WTC11 (cell line): ENCODE measurements around the gene EIF4G1. TPM values are rescaled to one million over a fixed set of nuclear protein-coding genes. Genes with fewer than 3 reads are reported as not detected.

Experiments used
- ATAC-seq: fragments of 200-7000 bp; cut with Tn5 transposase; 2 replicates; pipeline ENCODE4 v1.10.0; 2021; ENCODE audit warnings: mild to moderate bottlenecking, moderate library complexity
- CTCF ChIA-PET: fragments of 300-600 bp; sonication (Branson Sonifier 250); formaldehyde crosslinking; loops from one replicate; lab custom pipeline; 2021; ENCODE audit warnings: antibody characterized with exemption; lab: Charles Lee
- POLR2A ChIA-PET: fragments of 350-600 bp; sonication (Branson Sonifier 250); formaldehyde crosslinking; loops from one replicate; lab custom pipeline; 2021; ENCODE audit warnings: antibody characterized with exemption; lab: Charles Lee
- DNase-seq: peaks from one replicate; pipeline ENCODE4 v3.0.0; 2021; ENCODE audit warnings: low spot score
- H3K27ac Mint-ChIP-seq: 2 replicates; pipeline ENCODE4 v1.8.0; 2021; ENCODE audit warnings: mixed read lengths
- H3K27me3 Mint-ChIP-seq: 2 replicates; pipeline ENCODE4 v1.8.0; 2021; ENCODE audit warnings: low read depth, mild to moderate bottlenecking, moderate library complexity, mixed read lengths
- H3K36me3 Mint-ChIP-seq: 2 replicates; pipeline ENCODE4 v1.8.0; 2021; ENCODE audit warnings: mixed read lengths
- H3K4me1 Mint-ChIP-seq: 2 replicates; pipeline ENCODE4 v1.8.0; 2022; ENCODE audit warnings: mixed read lengths
- H3K4me3 Mint-ChIP-seq: 2 replicates; pipeline ENCODE4 v1.8.0; 2021; ENCODE audit warnings: mild to moderate bottlenecking, moderate library complexity, mixed read lengths
- H3K9me3 Mint-ChIP-seq: 2 replicates; pipeline ENCODE4 v1.8.0; 2021; ENCODE audit warnings: mixed read lengths
- CREM ChIP-seq: sonication (generic); formaldehyde crosslinking; IDR thresholded peaks from 2 replicates; pipeline ENCODE4 v1.8.1; 2022; ENCODE audit warnings: mild to moderate bottlenecking, missing genetic modification reagents, moderate library complexity
- ESRRA ChIP-seq: sonication (generic); formaldehyde crosslinking; IDR thresholded peaks from 2 replicates; pipeline ENCODE4 v1.8.1; 2022; ENCODE audit warnings: mild to moderate bottlenecking, missing genetic modification reagents, borderline replicate concordance
- HMGXB4 ChIP-seq: sonication (generic); formaldehyde crosslinking; IDR thresholded peaks from 2 replicates; pipeline ENCODE4 v1.8.1; 2023; ENCODE audit warnings: mild to moderate bottlenecking, moderate library complexity, missing genetic modification reagents
- KAT7 ChIP-seq: sonication (generic); formaldehyde crosslinking; IDR thresholded peaks from 2 replicates; pipeline ENCODE4 v1.8.1; 2023; ENCODE audit warnings: missing genetic modification reagents, mild to moderate bottlenecking, borderline replicate concordance
- MAX ChIP-seq: sonication (generic); formaldehyde crosslinking; IDR thresholded peaks from 2 replicates; pipeline ENCODE4 v1.8.0; 2022; ENCODE audit warnings: mild to moderate bottlenecking, missing genetic modification reagents
- NR1H2 ChIP-seq: sonication (generic); formaldehyde crosslinking; IDR thresholded peaks from 2 replicates; pipeline ENCODE4 v1.9.0; 2021; ENCODE audit warnings: mild to moderate bottlenecking, moderate library complexity, missing genetic modification reagents
- NR2C2 ChIP-seq: sonication (generic); formaldehyde crosslinking; IDR thresholded peaks from 2 replicates; pipeline ENCODE4 v1.8.0; 2022; ENCODE audit warnings: mild to moderate bottlenecking, missing genetic modification reagents
- PRRX2 ChIP-seq: fragments of 250-450 bp; sonication (Bioruptor Pico); IDR thresholded peaks from 2 replicates; pipeline ENCODE4 v1.8.0; 2021; ENCODE audit warnings: mild to moderate bottlenecking
- SP1 ChIP-seq: sonication (generic); formaldehyde crosslinking; conservative IDR thresholded peaks from 2 replicates; pipeline ENCODE4 v1.8.1; 2022; ENCODE audit warnings: missing genetic modification reagents
- STAT6 ChIP-seq: sonication (generic); formaldehyde crosslinking; conservative IDR thresholded peaks from 2 replicates; pipeline ENCODE4 v1.8.1; 2023; ENCODE audit warnings: mild to moderate bottlenecking, low read depth, missing genetic modification reagents, moderate library complexity
- total RNA-seq: library from RNA; stranded (reverse); gene quantifications from 3 replicates; pipeline ENCODE4 v1.2.3, GENCODE V29; 2021
- TF ChIP-seq, protein P1 (sequence below): sonication (generic); formaldehyde crosslinking; IDR thresholded peaks from 2 replicates; pipeline ENCODE4 v1.8.0; 2022; ENCODE audit warnings: mild to moderate bottlenecking, missing genetic modification reagents
- TF ChIP-seq, protein P2 (sequence below): sonication (generic); formaldehyde crosslinking; IDR thresholded peaks from 2 replicates; pipeline ENCODE4 v1.8.0; 2022; ENCODE audit warnings: missing genetic modification reagents
- TF ChIP-seq, protein P3 (sequence below): sonication (generic); formaldehyde crosslinking; IDR thresholded peaks from 2 replicates; pipeline ENCODE4 v1.8.0; 2023; ENCODE audit warnings: mild to moderate bottlenecking, missing genetic modification reagents

Gene EIF4G1
- total RNA-seq, 1 experiment from 2014 or later, result 557 TPM

GRCh38 chr3:184361532-184361931 lies 47.1 kb downstream of the EIF4G1 start, which contains the start of the genes CLCN2 and POLR2H:
Gene CLCN2 (minus strand): TSS chr3:184361605. CDS start chr3:184361479, 126 bp downstream.
Gene POLR2H (plus strand): TSS chr3:184361710. CDS start chr3:184363493, 1,783 bp downstream.
- H3K36me3 Mint-ChIP-seq, result peaks cover 28% of the 10 kb centered on the region
- TF ChIP-seq NR1H2 (no peak), MAX (peak; percentile 48; the same call in 1 of the 2 replicates), CREM (CRISPR knock-in tag) (peak; percentile 28; the same call in 1 of the 2 replicates), STAT6 (CRISPR knock-in tag) (no peak), ESRRA (CRISPR knock-in tag) (0 out of 2 replicates have a peak, but pooled peaks have one; percentile 30), KAT7 (CRISPR knock-in tag) (peak; percentile 51; the same call in 1 of the 2 replicates), HMGXB4 (CRISPR knock-in tag) (peak; percentile 5; the same call in 1 of the 2 replicates), SP1 (CRISPR knock-in tag) (peak; percentile 77)
- TF ChIP-seq, protein P1, sequence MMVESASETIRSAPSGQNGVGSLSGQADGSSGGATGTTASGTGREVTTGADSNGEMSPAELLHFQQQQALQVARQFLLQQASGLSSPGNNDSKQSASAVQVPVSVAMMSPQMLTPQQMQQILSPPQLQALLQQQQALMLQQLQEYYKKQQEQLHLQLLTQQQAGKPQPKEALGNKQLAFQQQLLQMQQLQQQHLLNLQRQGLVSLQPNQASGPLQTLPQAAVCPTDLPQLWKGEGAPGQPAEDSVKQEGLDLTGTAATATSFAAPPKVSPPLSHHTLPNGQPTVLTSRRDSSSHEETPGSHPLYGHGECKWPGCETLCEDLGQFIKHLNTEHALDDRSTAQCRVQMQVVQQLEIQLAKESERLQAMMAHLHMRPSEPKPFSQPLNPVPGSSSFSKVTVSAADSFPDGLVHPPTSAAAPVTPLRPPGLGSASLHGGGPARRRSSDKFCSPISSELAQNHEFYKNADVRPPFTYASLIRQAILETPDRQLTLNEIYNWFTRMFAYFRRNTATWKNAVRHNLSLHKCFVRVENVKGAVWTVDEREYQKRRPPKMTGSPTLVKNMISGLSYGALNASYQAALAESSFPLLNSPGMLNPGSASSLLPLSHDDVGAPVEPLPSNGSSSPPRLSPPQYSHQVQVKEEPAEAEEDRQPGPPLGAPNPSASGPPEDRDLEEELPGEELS (CRISPR knock-in tag), result peak; percentile 38
- TF ChIP-seq, all 79 proteins: peak for 7
- Mint-ChIP-seq H3K27ac (peak within 1 kb of the TSS; percentile 97), H3K27me3 (peaks cover 6% of the 10 kb centered on the region; the same call in 1 of the 2 replicates), H3K9me3 (no peaks in the 10 kb centered on the region), H3K4me3 (peak within 1 kb of the TSS; percentile 98), H3K4me1 (peaks cover 24% of the 10 kb centered on the region)
- peak; percentile 70 for DNase-seq
- POLR2A ChIA-PET, result interaction anchor here (0.8 to 2.8 kb wide), 6 partner anchors 9 to 164 kb away, joined by 3 to 13 read pairs (median 8); no protein-coding TSS in a partner anchor
- peak; percentile 47 for ATAC-seq
- CTCF ChIA-PET, result interaction anchor here (0.7 to 4.8 kb wide), 6 partner anchors 11 to 200 kb away, joined by 3 to 41 read pairs (median 10); partner anchors contain the start of gene EPHB3

- Mint-ChIP-seq H3K27me3 (peaks cover 6% of the 10 kb centered on the region; the same call in 1 of the 2 replicates), H3K4me3 (peak overlapping the region; percentile 98), H3K4me1 (peaks cover 24% of the 10 kb centered on the region), H3K27ac (peak overlapping the region; percentile 97), H3K9me3 (no peaks in the 10 kb centered on the region), H3K36me3 (peaks cover 30% of the 10 kb centered on the region)
- peak; percentile 47 for DNase-seq
- ChIA-PET CTCF (interaction anchor here (0.7 to 4.8 kb wide), 10 partner anchors 10 to 199 kb away, joined by 3 to 41 read pairs (median 7); partner anchors contain the start of gene EPHB3), POLR2A (interaction anchor here (0.6 to 2.8 kb wide), 8 partner anchors 10 to 185 kb away, joined by 3 to 13 read pairs (median 5); no protein-coding TSS in a partner anchor)
- peak; percentile 11 for ATAC-seq
- TF ChIP-seq, protein P2, sequence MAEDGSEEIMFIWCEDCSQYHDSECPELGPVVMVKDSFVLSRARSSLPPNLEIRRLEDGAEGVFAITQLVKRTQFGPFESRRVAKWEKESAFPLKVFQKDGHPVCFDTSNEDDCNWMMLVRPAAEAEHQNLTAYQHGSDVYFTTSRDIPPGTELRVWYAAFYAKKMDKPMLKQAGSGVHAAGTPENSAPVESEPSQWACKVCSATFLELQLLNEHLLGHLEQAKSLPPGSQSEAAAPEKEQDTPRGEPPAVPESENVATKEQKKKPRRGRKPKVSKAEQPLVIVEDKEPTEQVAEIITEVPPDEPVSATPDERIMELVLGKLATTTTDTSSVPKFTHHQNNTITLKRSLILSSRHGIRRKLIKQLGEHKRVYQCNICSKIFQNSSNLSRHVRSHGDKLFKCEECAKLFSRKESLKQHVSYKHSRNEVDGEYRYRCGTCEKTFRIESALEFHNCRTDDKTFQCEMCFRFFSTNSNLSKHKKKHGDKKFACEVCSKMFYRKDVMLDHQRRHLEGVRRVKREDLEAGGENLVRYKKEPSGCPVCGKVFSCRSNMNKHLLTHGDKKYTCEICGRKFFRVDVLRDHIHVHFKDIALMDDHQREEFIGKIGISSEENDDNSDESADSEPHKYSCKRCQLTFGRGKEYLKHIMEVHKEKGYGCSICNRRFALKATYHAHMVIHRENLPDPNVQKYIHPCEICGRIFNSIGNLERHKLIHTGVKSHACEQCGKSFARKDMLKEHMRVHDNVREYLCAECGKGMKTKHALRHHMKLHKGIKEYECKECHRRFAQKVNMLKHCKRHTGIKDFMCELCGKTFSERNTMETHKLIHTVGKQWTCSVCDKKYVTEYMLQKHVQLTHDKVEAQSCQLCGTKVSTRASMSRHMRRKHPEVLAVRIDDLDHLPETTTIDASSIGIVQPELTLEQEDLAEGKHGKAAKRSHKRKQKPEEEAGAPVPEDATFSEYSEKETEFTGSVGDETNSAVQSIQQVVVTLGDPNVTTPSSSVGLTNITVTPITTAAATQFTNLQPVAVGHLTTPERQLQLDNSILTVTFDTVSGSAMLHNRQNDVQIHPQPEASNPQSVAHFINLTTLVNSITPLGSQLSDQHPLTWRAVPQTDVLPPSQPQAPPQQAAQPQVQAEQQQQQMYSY (CRISPR knock-in tag), result peak; percentile 41; the same call in 1 of the 2 replicates
- TF ChIP-seq NR2C2 (CRISPR knock-in tag) (no peak), CREM (CRISPR knock-in tag) (no peak), PRRX2 (CRISPR knock-in tag) (no peak)
- TF ChIP-seq, protein P3, sequence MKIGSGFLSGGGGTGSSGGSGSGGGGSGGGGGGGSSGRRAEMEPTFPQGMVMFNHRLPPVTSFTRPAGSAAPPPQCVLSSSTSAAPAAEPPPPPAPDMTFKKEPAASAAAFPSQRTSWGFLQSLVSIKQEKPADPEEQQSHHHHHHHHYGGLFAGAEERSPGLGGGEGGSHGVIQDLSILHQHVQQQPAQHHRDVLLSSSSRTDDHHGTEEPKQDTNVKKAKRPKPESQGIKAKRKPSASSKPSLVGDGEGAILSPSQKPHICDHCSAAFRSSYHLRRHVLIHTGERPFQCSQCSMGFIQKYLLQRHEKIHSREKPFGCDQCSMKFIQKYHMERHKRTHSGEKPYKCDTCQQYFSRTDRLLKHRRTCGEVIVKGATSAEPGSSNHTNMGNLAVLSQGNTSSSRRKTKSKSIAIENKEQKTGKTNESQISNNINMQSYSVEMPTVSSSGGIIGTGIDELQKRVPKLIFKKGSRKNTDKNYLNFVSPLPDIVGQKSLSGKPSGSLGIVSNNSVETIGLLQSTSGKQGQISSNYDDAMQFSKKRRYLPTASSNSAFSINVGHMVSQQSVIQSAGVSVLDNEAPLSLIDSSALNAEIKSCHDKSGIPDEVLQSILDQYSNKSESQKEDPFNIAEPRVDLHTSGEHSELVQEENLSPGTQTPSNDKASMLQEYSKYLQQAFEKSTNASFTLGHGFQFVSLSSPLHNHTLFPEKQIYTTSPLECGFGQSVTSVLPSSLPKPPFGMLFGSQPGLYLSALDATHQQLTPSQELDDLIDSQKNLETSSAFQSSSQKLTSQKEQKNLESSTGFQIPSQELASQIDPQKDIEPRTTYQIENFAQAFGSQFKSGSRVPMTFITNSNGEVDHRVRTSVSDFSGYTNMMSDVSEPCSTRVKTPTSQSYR (CRISPR knock-in tag), result 0 out of 2 replicates have a peak, but pooled peaks have one; percentile 23
Measured at GRCh38 chr3:184361932-184362667, 47.7 kb downstream of the EIF4G1 start.
